Skin of body (tissue), 2 donors: Measurements from ENCODE around the gene KCNAB2. TPM values are rescaled to one million over a fixed set of nuclear protein-coding genes. Genes with fewer than 3 reads are reported as not detected.

Source experiments
- DNase-seq: peaks from one replicate; lab custom pipeline; 2025; lab: John Stamatoyannopoulos, UW
- total RNA-seq: library from RNA; depleted of rRNA; stranded (reverse); fragments of >200 nt; gene quantifications from one replicate; pipeline ENCODE4 v1.2.3, GENCODE V29; 2014

KCNAB2 gene
- total RNA-seq, 1 donor from 2014 or later, result 5.0 TPM

DNA sequence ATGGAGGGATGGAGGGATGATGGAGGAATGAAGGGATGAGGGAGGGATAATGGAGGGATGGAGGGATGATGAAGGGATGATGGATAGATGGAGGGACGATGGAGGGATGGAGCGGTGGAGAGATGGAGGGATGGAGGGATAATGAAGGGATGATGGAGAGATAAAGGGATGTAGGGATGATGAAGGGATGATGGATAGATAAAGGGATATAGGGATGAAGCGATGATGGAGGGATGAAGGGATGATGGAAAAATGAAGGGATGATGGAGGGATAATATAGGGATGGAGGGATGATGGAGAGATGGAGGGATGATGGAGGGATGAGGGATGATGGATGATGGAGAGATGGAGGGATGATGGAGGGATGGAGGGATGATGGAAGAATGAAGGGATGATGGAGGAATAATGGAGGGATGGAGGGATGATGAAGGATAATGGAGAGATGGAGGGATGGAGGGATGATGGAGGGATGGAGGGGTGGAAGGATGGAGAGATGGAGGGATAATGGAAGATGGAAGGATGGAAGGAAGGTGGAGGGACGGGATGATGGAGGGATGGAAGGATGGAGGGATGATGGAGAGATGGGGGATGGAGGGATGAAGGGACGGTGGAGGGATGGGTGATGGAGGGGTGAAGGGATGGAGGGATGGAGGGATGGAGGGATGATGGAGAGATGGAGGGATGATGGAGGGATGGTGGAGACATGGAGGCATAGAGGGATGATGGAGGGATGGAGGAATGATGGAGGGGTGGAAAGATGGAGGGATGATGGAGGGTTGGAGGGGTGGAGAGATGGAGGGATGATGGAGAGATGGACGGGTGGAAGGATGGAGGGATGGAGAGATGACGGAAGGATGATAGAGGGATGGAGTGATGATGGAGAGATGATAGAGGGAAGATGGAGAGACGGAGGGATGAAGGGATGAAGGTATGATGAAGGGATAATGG lies 62.0 kb downstream of the KCNAB2 start:
- DNase-seq, result no peak

DNA sequence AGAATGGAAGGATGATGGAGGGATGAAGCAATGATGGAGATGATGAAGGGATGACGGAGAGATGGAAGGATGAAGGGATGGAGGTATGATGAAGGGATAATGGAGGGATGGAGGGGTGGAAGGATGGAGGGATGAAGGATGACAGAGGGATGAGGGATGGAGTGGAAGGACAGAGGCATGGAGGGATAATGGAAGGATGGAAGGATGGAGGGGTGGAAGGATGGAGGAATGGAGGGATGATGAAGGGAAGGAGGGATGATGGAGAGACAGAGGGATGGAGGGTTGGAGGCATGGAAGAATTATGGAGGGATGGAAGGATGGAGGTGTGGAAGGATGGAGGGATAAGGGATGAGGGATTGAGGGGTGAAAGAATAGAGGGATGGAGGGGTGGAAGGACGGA lies 62.8 kb downstream of the KCNAB2 start:
- DNase-seq, result no peak

DNA sequence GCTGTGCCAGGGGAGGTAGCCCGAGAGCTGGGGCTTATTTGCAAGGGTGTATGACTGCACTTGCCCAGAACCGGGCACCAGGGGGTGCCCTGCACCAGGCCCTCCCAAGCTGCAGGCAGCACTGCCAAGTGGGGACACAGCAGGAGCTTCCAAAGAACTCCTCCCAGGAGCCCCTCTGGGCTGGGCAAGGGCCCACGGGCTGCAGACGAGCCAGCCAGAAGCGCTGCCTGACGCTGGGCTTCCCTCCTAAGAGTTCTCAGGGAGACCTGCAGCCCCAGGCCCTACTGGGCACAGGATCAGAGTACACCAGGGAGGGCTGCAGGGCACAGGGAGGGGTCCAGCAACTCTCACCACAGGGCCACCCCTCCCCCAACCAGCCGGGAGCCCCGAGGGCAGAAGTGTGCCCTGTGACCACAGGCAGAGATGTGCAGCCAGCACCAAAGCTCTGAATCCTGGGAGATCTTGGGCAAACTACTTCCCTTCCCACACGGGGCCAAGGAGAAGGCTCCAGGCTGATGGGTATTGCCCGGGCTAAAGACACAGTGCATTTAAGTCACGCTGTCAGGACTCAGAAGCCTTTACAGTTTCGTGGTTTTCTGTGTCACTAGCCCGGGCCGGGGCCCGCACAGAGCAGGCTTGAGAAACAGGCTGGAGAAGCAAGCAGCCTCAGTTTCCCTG lies 63.4 kb downstream of the KCNAB2 start:
- no peak for DNase-seq

DNA sequence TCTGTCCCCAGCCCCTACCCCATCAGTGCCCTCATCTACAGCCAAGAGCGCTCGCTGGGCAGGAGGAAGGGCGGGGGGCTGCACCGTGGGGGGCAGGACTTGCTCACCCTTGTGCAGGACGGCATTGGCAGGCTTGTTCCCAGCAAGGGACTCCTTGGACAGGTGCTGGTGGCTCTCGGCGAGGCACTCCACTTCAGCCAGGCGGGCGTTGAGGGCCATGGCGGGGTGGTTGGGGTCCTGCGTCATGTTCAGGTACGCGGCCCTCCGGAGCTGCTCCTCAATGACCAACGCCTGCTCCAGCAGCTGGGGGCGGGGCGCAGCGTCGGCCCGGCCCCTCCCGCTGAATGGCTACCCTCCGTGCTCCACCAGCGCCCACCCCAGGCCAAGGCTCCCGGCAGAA lies 64.0 kb downstream of the KCNAB2 start:
- no peak for DNase-seq

- DNase-seq, result no peak
These were observed 64.6 kb downstream of the KCNAB2 start for GRCh38 chr1:6110326-6110725.

GRCh38 chr1:6111571-6111970 lies 65.9 kb downstream of the KCNAB2 start:
- DNase-seq, result no peak

- DNase-seq, result no peak
These were observed 66.5 kb downstream of the KCNAB2 start for GRCh38 chr1:6111991-6112689.

DNA sequence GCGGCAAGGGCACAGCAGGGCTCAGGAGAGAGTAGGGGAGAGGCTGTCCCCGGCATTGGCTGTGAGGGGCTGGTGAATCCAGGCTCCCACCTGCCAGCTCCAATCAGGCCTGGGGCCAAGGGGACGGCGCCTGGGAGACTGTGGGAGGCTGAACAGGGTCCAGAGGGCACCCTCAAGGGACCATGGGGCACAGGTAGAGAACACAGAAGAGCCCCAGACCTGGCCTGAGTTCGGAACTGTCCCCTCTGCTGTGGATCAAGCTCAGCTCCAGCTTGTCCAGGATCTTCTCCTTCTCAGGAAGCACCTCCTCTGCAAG lies 67.0 kb downstream of the KCNAB2 start:
- DNase-seq, result no peak

- DNase-seq, result no peak
These were observed 67.4 kb downstream of the KCNAB2 start for GRCh38 chr1:6113116-6113515.

DNA sequence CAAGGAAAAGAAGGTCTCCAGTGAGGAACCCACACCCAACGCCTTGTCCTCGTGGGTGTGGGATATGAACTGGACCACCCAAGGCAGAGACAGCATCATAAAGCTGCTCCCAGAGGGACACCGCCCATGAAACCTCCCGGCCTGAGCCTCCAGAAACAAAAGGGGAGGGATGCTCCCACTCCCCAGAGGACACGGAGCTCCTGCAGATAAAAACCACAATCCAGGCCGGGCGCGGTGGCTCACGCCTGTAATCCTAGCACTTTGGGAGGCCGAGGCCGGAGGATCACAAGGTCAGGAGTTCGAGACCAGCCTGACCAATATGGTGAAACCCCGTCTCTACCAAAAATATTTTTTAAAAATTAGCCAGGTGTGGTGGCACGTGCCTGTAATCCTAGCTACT lies 68.1 kb downstream of the KCNAB2 start:
- DNase-seq, result no peak

DNA sequence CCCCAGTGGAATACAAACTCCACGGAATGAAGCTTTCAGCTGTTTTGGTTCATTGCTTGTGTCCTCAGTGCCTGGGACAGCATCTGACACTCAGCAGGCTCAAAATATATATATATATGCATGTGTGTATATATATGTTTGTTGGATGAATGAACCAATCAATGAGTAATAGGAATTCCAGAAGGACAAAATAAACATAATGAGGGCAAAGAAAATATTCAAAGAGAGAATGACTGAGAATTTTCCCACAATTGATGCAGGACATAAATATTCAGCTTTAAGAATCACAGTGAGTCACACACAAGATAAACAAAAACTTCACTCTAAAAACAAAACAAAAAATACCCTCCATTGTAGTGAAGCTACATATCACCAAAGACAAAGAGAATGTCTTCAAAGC lies 70.4 kb downstream of the KCNAB2 start:
- no peak for DNase-seq

- DNase-seq, result no peak
These were observed 71.4 kb downstream of the KCNAB2 start for GRCh38 chr1:6117064-6117463.

- DNase-seq, result no peak
These were observed 71.9 kb downstream of the KCNAB2 start for GRCh38 chr1:6117624-6118023.

GRCh38 chr1:6118415-6118814 lies 72.7 kb downstream of the KCNAB2 start:
- DNase-seq, result no peak

DNA sequence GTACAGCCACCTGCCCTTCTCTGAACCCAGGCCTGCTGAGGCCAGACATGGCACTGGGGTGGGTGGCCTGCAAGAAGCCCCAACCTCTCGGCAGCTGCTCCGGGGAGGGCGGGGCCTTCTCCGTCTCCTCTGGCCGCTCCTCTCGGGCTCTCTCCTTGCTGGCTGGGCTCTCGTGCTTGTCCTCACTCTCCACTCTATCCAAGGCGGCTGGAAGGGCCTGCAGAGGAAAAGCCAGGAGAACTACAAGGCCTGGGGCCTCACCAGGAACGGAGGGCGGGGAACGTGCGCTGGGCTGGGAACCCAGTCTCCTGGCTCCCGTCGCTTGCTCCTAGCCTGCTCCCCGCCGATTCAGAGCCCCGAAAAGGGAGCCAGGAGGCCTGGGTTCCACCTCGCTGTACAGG lies 75.3 kb downstream of the KCNAB2 start:
- no peak for DNase-seq

DNA sequence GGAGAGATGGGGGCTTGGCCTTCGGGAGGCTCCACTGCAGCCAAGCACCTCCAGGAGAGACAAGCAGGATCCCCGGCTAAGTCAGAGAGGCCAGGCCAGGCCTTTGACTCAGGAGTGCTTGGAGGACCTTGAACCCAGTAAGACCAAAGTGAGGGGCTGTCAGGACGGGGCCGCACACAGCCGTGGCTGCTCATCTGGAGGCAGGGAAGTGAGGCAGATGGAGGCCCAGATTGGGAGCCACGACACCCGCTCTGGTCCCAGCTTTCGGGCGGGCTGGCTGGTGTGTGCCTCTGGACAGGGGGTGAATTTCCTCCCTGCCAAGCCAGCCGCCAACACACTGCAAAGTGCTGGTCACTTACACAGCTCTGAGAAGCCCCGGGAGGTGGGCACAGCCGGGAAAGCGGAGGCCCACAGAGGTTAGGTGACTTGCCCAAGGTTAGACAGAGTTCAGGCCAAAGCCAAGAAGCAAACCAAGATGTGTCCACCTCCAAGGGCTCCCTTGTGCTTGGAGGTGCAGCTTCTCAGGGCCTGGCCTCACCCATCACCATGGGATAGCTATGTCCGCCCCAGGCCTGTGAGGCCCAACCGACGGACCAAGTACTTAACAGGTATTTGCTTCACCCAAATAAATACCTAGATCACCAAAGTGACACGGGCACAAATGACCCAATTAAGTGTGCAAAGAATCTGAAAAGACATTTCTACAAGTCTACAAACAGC lies 76.1 kb downstream of the KCNAB2 start:
- DNase-seq, result no peak

DNA sequence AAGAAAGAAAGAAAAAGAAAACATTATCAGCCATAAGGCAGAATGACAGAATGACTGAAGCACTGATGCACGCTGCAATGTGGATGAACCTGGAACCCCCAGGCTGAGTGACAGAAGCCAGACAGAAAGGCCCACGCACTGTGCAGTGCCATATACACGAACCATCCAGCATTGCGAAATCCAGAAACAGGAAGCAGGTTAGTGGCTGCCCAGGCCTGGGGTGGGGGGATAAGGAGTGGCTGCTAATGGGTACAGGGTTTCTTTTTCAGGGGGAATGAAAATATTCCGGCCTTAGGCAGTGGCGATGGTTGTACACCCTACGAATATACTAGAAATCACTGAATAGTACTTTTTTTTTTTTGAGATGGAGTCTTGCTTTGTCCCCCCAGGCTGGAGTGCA lies 77.4 kb downstream of the KCNAB2 start:
- DNase-seq, result no peak

GRCh38 chr1:6123816-6124215 lies 78.1 kb downstream of the KCNAB2 start:
- DNase-seq, result no peak

GRCh38 chr1:6124341-6124740 lies 78.7 kb downstream of the KCNAB2 start:
- no peak for DNase-seq

- no peak for DNase-seq
These were observed 79.2 kb downstream of the KCNAB2 start for GRCh38 chr1:6124746-6125365.

DNA sequence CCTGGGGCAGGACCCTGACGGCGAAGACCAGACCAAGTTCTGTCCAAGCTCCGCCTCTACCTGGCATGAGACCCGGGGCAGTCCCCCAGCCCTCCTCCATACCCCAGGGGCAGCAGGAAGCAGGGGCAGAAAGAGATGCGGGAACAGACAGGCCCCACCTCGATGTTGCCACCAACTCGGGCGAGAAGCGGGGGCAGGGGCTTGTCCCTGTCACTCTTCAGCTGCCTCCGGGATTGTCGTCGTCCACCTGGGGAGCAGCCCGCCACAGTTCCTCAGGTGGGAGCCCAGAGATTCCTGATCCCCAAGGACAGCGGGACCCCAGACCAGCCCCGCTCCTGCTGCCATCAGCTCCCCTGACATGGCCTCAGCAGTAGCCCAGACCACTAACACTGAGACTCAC lies 79.7 kb downstream of the KCNAB2 start:
- DNase-seq, result no peak
